Left ventricle myocardium superior (tissue), 1 donor: ENCODE data around the gene DNAJC18. TPM values are rescaled to one million over a fixed set of nuclear protein-coding genes. Genes with fewer than 3 reads are reported as not detected.
"Not testable (repeated sequence)": the region's sequence is repeated elsewhere in the genome, so short reads cannot be mapped to it uniquely, and the experiment has no call there.

Experiments used
- ATAC-seq: fragments of 200-7000 bp; cut with Tn5 transposase; one replicate; pipeline ENCODE4 v1.9.1; 2020; ENCODE audit warnings: mild to moderate bottlenecking, moderate library complexity
- DNase-seq: peaks from one replicate; pipeline ENCODE4 v3.0.0-alpha.2; 2020
- intact Hi-C: fragments of 100-400 bp; cut with micrococcal nuclease; formaldehyde crosslinking; loops from one replicate; pipeline ENCODE4 v1.11.0; 2022
- total RNA-seq: library from RNA; stranded (reverse); fragmentation: NEBNext Ultra II Directional; extraction: Animal tissue kit (Norgen Biotek cat#: 25700); gene quantifications from one replicate; pipeline ENCODE4 v1.2.1, GENCODE V29; 2021
- donor health status: DM: no; HTN: yes; CAD: no; lungs with severe emphysema.

Gene DNAJC18
- total RNA-seq, 1 donor from 2014 or later = 10.5 TPM

GRCh38 chr5:139440416-139440815, 1.1 kb upstream of the DNAJC18 start:
- intact Hi-C loops, ATAC-seq, DNase-seq: not testable (repeated sequence)

GRCh38 chr5:139438707-139439012, 665 bp downstream of the DNAJC18 start:
- no peak for ATAC-seq

GRCh38 chr5:139435676-139436075, 3.6 kb downstream of the DNAJC18 start:
- DNase-seq (no peak), ATAC-seq (no peak)
- intact Hi-C loops = loop anchor here (5.0 kb wide), 1 partner anchor 77 kb away; no protein-coding TSS in a partner anchor

More at GRCh38 chr5:139438707-139439012, 665 bp downstream of the DNAJC18 start:
- DNase-seq = no peak
- intact Hi-C loops = loop anchor here (5.0 kb wide), 1 partner anchor 74 kb away; no protein-coding TSS in a partner anchor

- intact Hi-C loops = no loop called here
- ATAC-seq = no peak
- no peak for DNase-seq
Measured at GRCh38 chr5:139431706-139432105, 7.6 kb downstream of the DNAJC18 start.

- no peak for ATAC-seq
- DNase-seq = no peak
- intact Hi-C loops = no loop called here
Measured at GRCh38 chr5:139430015-139430414, 9.3 kb downstream of the DNAJC18 start.

GRCh38 chr5:139426203-139426885, 13.0 kb downstream of the DNAJC18 start:
- ATAC-seq = no peak
- intact Hi-C loops = no loop called here

GRCh38 chr5:139425497-139425896, 13.8 kb downstream of the DNAJC18 start:
- DNase-seq = no peak
- no peak for ATAC-seq
- intact Hi-C loops = no loop called here

More at GRCh38 chr5:139426203-139426885, 13.0 kb downstream of the DNAJC18 start:
- no peak for DNase-seq

- ATAC-seq = no peak
- DNase-seq = no peak
- intact Hi-C loops = loop anchor here (2.0 kb wide), 1 partner anchor 90 kb away; no protein-coding TSS in a partner anchor
Measured at GRCh38 chr5:139422307-139422893, 16.9 kb downstream of the DNAJC18 start.

- intact Hi-C loops = no loop called here
- ATAC-seq = peak; percentile 40
Measured at GRCh38 chr5:139419226-139420192, 19.8 kb downstream of the DNAJC18 start.

GRCh38 chr5:139418793-139419192, 20.5 kb downstream of the DNAJC18 start:
- no peak for DNase-seq
- peak; percentile 69 for ATAC-seq
- intact Hi-C loops = no loop called here

More at GRCh38 chr5:139419226-139420192, 19.8 kb downstream of the DNAJC18 start:
- DNase-seq = no peak

GRCh38 chr5:139417214-139417613, 22.1 kb downstream of the DNAJC18 start:
- intact Hi-C loops = no loop called here
- ATAC-seq (peak; percentile 66), DNase-seq (no peak)

- intact Hi-C loops = no loop called here
- ATAC-seq (no peak), DNase-seq (no peak)
Measured at GRCh38 chr5:139416651-139417050, 22.7 kb downstream of the DNAJC18 start.

GRCh38 chr5:139415869-139416268, 23.5 kb downstream of the DNAJC18 start:
- intact Hi-C loops = no loop called here
- ATAC-seq (no peak), DNase-seq (no peak)

- peak; percentile 83 for DNase-seq
- intact Hi-C loops = no loop called here
- ATAC-seq = peak; percentile 68
Measured at GRCh38 chr5:139415221-139415861, 24.0 kb downstream of the DNAJC18 start.

- no peak for DNase-seq
- ATAC-seq = peak; percentile 1
- intact Hi-C loops = no loop called here
Measured at GRCh38 chr5:139414581-139415130, 24.7 kb downstream of the DNAJC18 start.

GRCh38 chr5:139413963-139414362, 25.4 kb downstream of the DNAJC18 start:
- intact Hi-C loops = no loop called here
- DNase-seq (no peak), ATAC-seq (no peak)

- ATAC-seq (no peak), DNase-seq (no peak)
- intact Hi-C loops = no loop called here
Measured at GRCh38 chr5:139413153-139413552, 26.2 kb downstream of the DNAJC18 start.

GRCh38 chr5:139410993-139411828, 28.1 kb downstream of the DNAJC18 start:
- intact Hi-C loops = no loop called here
- ATAC-seq (no peak), DNase-seq (no peak)
